ENCODE data around the gene MEF2A. TPM values are rescaled to one million over a fixed set of nuclear protein-coding genes. Genes with fewer than 3 reads are reported as not detected.
"Not testable (repeated sequence)": the region's sequence is repeated elsewhere in the genome, so short reads cannot be mapped to it uniquely, and the experiment has no call there.

MEF2A gene
- polyA plus RNA-seq (2013, experiment 1 of 2), result 33.2 TPM
- polyA plus RNA-seq (2013, experiment 2 of 2), result 35.4 TPM

DNA sequence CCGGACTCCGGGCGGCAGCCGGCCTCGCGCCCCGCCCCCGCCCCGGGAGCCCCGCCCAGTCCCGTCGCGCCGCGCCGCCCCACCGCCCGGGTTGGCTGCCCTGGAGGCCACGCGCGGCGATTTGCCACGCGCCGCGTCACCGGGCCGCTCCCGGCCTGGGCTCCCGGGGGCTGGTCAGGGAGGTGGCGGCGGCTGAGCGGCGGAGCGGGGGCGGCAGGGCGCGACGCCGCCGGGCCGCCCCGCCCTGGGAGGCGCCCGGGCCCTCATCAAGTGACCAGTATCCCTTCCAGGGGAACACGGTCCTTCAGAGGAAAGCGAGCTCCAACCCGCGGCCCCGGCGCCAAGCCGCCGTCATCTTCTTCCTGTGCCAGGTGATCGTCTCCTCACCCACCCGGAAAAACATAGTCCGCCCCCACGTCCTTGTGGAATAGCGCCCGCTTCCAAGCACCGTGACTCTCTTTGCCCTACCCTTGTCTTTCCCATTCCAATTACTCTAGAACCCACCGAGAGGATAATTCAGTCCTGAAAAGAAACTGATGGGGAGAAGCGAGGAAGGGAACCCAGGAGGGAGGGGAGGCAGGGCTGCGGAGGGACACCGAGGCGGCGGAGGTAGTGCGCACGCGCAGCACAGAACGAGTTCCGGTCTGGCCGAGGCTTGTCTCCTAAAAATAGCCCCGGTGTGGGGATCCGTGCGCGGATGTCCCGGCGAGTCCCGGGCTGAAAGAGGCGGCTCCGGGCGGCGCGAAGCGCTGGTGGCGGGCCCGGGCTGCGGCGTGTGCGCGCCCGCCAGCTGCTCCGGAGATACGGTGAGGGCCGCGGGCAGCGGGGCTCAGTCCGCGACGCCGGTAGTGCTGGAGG is at the start of gene MEF2A:
Gene MEF2A, plus strand, starts transcription at position 686 of the 858 bp plus-strand sequence. CDS start 67,136 bp downstream, outside the sequence.
- WGBS, 2 experiments (ENCODE audit: insufficient coverage in 2 of 2), result 1% methylated on average over 46 to 52 of the region's 101 CpGs
- Histone ChIP-seq H3K4me1 (ENCODE audit: control insufficient read depth, insufficient read depth, low read length, poor library complexity, severe bottlenecking) (peaks cover 19% of the 10 kb centered on the region), H3K4me3 (ENCODE audit: extremely low read depth, insufficient read depth, low read length, poor library complexity, severe bottlenecking) (peak within 1 kb of the TSS; percentile 81), H3K36me3 (ENCODE audit: control insufficient read depth, insufficient read depth, low read length) (no peaks in the 10 kb centered on the region), H3K9me3 (ENCODE audit: control insufficient read depth, low read length) (no peaks in the 10 kb centered on the region), H3K27ac (ENCODE audit: low read depth, low read length, severe bottlenecking) (peak within 1 kb of the TSS; percentile 93)

DNA sequence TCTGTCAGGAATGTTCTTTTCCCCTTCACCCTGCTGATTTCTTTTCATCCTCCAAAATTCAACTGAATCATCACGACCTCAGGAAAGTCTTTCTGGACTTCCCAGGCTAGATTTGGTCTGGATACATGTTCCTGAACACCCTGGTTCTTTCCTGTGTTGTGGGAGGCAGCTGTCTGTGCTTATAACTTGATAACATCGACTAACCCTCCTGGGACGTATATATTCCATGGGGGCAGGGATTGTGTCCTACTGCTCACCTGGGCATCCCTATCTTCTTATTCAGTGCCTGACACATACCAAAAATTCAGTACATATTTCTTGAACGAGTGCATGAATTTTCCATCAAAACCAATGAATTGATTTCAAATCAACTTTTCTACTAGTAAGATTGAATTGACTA is 47.6 kb upstream of the MEF2A start:
- Histone ChIP-seq H3K9me3 (ENCODE audit: control insufficient read depth, low read length) (peaks cover 7% of the 10 kb centered on the region), H3K36me3 (ENCODE audit: control insufficient read depth, insufficient read depth, low read length) (no peaks in the 10 kb centered on the region), H3K27ac (ENCODE audit: low read depth, low read length, severe bottlenecking) (no peak overlapping the region), H3K4me3 (ENCODE audit: extremely low read depth, insufficient read depth, low read length, poor library complexity, severe bottlenecking) (no peak overlapping the region), H3K4me1 (ENCODE audit: control insufficient read depth, insufficient read depth, low read length, poor library complexity, severe bottlenecking) (no peaks in the 10 kb centered on the region)
- WGBS, 2 experiments (ENCODE audit: insufficient coverage in 2 of 2), result 80 to 83% methylated on average over 1 of the region's 4 CpGs

DNA sequence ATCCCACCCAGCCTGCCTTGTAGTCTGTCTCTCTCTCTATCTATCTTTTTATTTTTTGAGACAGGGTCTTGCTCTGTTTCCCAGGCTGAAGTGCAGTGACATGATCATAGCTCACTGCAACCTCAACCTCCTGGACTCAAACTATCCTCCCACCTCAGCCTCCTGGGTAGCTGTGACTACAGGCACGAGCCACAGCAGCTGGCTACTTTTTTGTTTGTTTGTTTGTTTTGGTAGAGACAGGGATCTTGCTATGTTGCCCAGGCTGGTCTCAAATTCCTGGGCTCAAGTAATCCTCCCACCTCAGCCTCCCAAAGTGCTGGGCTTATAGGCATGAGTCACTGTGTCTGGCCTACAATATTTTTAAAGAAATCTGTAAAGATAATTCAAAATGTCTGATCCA is 46.4 kb upstream of the MEF2A start:
- not testable (repeated sequence) for H3K36me3 ChIP-seq (ENCODE audit: control insufficient read depth, insufficient read depth, low read length); H3K4me1 ChIP-seq (ENCODE audit: control insufficient read depth, insufficient read depth, low read length, poor library complexity, severe bottlenecking); H3K9me3 ChIP-seq (ENCODE audit: control insufficient read depth, low read length); H3K27ac ChIP-seq (ENCODE audit: low read depth, low read length, severe bottlenecking); H3K4me3 ChIP-seq (ENCODE audit: extremely low read depth, insufficient read depth, low read length, poor library complexity, severe bottlenecking)
- no CpG with 5 or more reads among the region's 1 CpG for WGBS, 2 experiments (ENCODE audit: insufficient coverage in 2 of 2)

DNA sequence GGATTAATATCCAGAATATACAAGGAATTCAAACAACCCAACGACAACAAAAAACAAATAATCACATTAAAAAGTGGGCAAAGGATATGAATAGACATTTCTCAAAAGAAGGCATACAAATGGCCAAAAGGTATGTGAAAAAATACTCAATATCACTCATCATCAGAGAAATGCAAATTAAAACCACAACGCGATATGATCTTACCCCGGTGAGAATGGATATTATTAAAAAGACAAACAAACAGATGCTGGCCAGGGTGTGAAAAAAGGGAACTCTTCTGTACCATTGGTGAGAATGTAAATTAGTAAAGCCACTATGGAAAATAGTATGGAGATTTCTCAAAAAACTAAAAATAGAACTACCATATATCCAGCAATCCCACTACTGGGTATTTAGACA is 43.5 kb upstream of the MEF2A start:
- no peaks in the 10 kb centered on the region for H3K4me1 ChIP-seq (ENCODE audit: control insufficient read depth, insufficient read depth, low read length, poor library complexity, severe bottlenecking)
- H3K4me3 ChIP-seq (ENCODE audit: extremely low read depth, insufficient read depth, low read length, poor library complexity, severe bottlenecking), result no peak overlapping the region
- no peaks in the 10 kb centered on the region for H3K9me3 ChIP-seq (ENCODE audit: control insufficient read depth, low read length)
- no peak overlapping the region for H3K27ac ChIP-seq (ENCODE audit: low read depth, low read length, severe bottlenecking)
- WGBS, 2 experiments (ENCODE audit: insufficient coverage in 2 of 2), result no CpG with 5 or more reads among the region's 4 CpGs
- H3K36me3 ChIP-seq (ENCODE audit: control insufficient read depth, insufficient read depth, low read length), result no peaks in the 10 kb centered on the region

DNA sequence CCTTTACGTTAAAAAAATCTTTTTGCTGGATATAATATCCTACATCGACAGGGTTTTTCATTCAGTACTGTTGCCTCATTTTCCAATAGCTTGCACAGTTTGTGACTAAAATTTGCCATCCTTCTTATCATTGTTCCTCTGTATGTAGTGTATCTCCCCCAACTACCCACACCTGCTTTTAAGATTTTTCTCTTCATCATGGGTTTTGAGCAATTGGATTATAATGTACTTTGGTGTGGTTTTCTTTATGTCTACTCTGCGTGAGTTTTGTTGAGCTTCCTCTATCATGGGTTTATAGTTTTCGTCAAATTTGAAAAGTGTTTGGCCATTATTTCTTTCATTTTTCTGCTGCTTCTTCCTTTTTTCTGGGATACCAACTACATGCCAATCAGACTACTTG is 39.6 kb upstream of the MEF2A start:
- Histone ChIP-seq H3K27ac (ENCODE audit: low read depth, low read length, severe bottlenecking) (no peak overlapping the region), H3K4me1 (ENCODE audit: control insufficient read depth, insufficient read depth, low read length, poor library complexity, severe bottlenecking) (no peaks in the 10 kb centered on the region), H3K4me3 (ENCODE audit: extremely low read depth, insufficient read depth, low read length, poor library complexity, severe bottlenecking) (no peak overlapping the region), H3K36me3 (ENCODE audit: control insufficient read depth, insufficient read depth, low read length) (no peaks in the 10 kb centered on the region), H3K9me3 (ENCODE audit: control insufficient read depth, low read length) (no peaks in the 10 kb centered on the region)
- WGBS, 2 experiments (ENCODE audit: insufficient coverage in 2 of 2), result 17% methylated on average over 1 of the region's 4 CpGs; no CpG with 5 or more reads in 1 of the 2 experiments

DNA sequence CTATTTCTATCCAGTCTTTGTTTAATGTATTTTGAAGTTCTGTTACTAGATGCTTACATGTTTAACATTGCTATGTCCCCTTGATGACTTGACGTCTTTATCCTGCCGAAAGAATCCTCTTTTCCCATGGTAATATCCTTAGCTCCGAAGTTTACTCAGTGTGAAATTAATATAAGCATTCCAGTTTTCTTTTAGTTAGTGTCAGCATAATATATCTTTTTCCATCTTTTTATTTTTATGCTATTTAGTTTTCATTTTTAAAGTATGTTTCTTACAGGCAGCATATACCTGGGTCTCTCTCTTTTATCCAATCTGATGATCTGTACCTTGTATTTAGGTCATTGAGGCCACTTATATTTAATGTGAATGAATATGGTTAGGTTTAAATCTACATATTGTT is 39.1 kb upstream of the MEF2A start:
- whole genome bisulfite sequencing, 2 experiments (ENCODE audit: insufficient coverage in 2 of 2), result no CpG with 5 or more reads among the region's 3 CpGs
- Histone ChIP-seq H3K27ac (ENCODE audit: low read depth, low read length, severe bottlenecking) (no peak overlapping the region), H3K36me3 (ENCODE audit: control insufficient read depth, insufficient read depth, low read length) (no peaks in the 10 kb centered on the region), H3K9me3 (ENCODE audit: control insufficient read depth, low read length) (no peaks in the 10 kb centered on the region), H3K4me1 (ENCODE audit: control insufficient read depth, insufficient read depth, low read length, poor library complexity, severe bottlenecking) (no peaks in the 10 kb centered on the region), H3K4me3 (ENCODE audit: extremely low read depth, insufficient read depth, low read length, poor library complexity, severe bottlenecking) (no peak overlapping the region)

DNA sequence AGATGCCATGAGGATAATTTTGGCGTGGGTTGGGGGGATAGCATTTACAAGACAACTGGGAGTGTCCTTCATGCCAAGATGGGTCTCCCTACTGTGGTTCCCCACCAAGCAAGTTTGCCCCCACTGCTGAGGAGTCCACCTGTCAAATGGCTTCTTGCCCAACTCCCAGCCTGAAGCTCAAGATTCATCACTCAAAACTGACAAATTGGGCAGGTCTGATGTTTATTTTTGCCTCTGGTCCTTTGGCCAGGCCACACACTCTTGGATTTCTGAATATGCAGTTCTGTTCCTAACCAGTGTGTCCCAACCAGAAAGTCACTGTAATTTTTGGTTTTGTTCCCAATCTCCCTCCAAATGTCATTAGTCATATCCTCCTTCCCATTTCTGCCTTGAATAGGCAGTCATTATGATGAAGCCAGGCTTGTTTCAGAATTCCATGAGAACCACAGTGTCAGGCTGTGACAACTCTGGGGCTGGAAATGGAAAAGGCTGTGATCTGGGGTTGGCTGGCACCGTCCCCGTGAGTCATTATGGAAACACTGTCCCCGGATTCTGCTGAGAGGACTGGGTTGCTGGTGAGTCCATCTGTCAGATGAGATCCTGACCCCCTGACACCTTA is 29.3 kb upstream of the MEF2A start:
- Histone ChIP-seq H3K27ac (ENCODE audit: low read depth, low read length, severe bottlenecking) (peak overlapping the region; percentile 83), H3K4me1 (ENCODE audit: control insufficient read depth, insufficient read depth, low read length, poor library complexity, severe bottlenecking) (peaks cover 12% of the 10 kb centered on the region), H3K9me3 (ENCODE audit: control insufficient read depth, low read length) (no peaks in the 10 kb centered on the region), H3K4me3 (ENCODE audit: extremely low read depth, insufficient read depth, low read length, poor library complexity, severe bottlenecking) (no peak overlapping the region), H3K36me3 (ENCODE audit: control insufficient read depth, insufficient read depth, low read length) (no peaks in the 10 kb centered on the region)
- 70 to 72% methylated on average over 2 to 4 of the region's 4 CpGs for WGBS, 2 experiments (ENCODE audit: insufficient coverage in 2 of 2)

DNA sequence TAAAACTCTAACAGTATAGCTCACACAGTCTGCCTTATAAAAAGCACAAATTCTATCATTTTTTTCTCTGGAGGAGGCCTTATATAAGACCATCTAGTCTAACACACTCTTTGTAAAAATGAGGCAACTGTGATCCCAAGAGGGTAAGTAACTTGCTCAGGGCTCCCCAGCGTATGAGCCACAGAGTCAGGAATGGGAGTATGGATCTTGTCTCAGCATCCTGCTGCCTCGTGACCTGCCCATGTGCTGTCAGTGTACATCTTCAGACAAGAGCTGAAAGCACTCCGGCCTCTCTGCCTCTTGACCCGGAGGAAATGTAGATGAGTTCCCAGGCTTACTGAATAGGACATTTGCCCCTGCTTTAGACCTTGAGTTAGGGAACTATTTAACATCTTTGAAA is 28.4 kb upstream of the MEF2A start:
- Histone ChIP-seq H3K36me3 (ENCODE audit: control insufficient read depth, insufficient read depth, low read length) (no peaks in the 10 kb centered on the region), H3K4me1 (ENCODE audit: control insufficient read depth, insufficient read depth, low read length, poor library complexity, severe bottlenecking) (peaks cover 12% of the 10 kb centered on the region), H3K27ac (ENCODE audit: low read depth, low read length, severe bottlenecking) (peak overlapping the region; percentile 26), H3K4me3 (ENCODE audit: extremely low read depth, insufficient read depth, low read length, poor library complexity, severe bottlenecking) (no peak overlapping the region), H3K9me3 (ENCODE audit: control insufficient read depth, low read length) (no peaks in the 10 kb centered on the region)
- 69 to 82% methylated on average over 3 to 4 of the region's 4 CpGs for WGBS, 2 experiments (ENCODE audit: insufficient coverage in 2 of 2)

DNA sequence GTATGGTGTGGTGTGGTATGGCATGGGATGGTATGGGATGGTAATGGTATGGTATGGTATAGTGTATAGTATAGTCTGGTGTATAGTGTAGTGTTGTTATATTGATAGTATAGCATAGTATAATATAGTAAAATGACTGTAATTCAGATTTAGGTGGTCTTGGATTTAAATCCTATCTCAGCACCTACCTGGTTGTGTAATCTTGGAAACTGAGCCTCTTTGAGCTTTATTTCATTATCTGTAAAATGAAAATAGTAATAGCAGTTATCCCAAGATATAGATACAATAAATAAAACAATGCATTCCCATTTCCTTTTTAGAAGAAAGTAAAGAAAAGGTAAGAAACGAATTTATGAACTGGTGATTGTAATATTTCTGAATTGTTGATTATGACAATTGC is 27.5 kb upstream of the MEF2A start:
- no peaks in the 10 kb centered on the region for H3K9me3 ChIP-seq (ENCODE audit: control insufficient read depth, low read length)
- H3K4me3 ChIP-seq (ENCODE audit: extremely low read depth, insufficient read depth, low read length, poor library complexity, severe bottlenecking), result no peak overlapping the region
- no peak overlapping the region for H3K27ac ChIP-seq (ENCODE audit: low read depth, low read length, severe bottlenecking)
- H3K36me3 ChIP-seq (ENCODE audit: control insufficient read depth, insufficient read depth, low read length), result no peaks in the 10 kb centered on the region
- WGBS, 2 experiments (ENCODE audit: insufficient coverage in 2 of 2), result no CpG with 5 or more reads among the region's 1 CpG
- H3K4me1 ChIP-seq (ENCODE audit: control insufficient read depth, insufficient read depth, low read length, poor library complexity, severe bottlenecking), result peaks cover 12% of the 10 kb centered on the region

DNA sequence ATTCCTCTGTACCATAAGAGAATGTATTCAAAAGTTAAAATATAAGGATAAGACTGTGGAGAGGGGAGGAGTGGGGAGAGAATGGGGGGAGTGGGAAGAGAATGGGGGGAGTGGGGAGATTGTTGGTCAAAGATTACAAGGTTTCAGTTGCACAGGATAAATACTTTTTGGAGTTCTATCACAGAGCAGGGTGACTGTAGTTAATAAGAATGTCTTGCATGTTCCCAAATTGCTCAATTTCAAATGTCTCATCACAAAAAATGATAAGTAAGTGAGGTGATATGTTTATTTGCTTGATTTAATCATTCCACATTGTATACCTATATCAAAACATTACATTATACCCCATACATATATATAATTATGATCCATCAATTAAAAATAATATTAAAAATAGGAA is 23.0 kb upstream of the MEF2A start:
- H3K36me3 ChIP-seq (ENCODE audit: control insufficient read depth, insufficient read depth, low read length), result no peaks in the 10 kb centered on the region
- H3K4me3 ChIP-seq (ENCODE audit: extremely low read depth, insufficient read depth, low read length, poor library complexity, severe bottlenecking), result no peak overlapping the region
- no peaks in the 10 kb centered on the region for H3K4me1 ChIP-seq (ENCODE audit: control insufficient read depth, insufficient read depth, low read length, poor library complexity, severe bottlenecking)
- H3K27ac ChIP-seq (ENCODE audit: low read depth, low read length, severe bottlenecking), result no peak overlapping the region
- no peaks in the 10 kb centered on the region for H3K9me3 ChIP-seq (ENCODE audit: control insufficient read depth, low read length)

DNA sequence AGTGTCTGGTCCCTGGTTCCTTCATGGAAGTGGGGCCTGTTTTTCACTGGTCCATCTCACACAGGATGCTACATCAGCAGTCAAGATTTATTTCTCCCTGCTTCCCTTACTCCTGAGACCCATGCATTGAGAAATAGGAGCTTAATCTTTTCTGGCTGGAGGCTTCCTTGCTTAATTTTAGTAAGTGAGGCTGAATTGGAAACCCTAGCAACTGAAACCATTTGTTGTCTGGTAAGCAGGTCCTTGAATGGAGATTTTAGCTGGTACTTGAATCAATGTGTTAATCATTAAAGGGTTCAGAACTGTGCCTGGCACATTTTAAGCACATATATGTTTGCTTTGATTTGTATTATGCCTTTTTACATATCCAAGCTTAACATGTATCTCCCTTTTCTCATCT is 20.2 kb upstream of the MEF2A start:
- no peak overlapping the region for H3K27ac ChIP-seq (ENCODE audit: low read depth, low read length, severe bottlenecking)
- no peak overlapping the region for H3K4me3 ChIP-seq (ENCODE audit: extremely low read depth, insufficient read depth, low read length, poor library complexity, severe bottlenecking)
- no peaks in the 10 kb centered on the region for H3K9me3 ChIP-seq (ENCODE audit: control insufficient read depth, low read length)
- H3K36me3 ChIP-seq (ENCODE audit: control insufficient read depth, insufficient read depth, low read length), result no peaks in the 10 kb centered on the region
- H3K4me1 ChIP-seq (ENCODE audit: control insufficient read depth, insufficient read depth, low read length, poor library complexity, severe bottlenecking), result no peaks in the 10 kb centered on the region
